PC-9 (cell line): ENCODE results near the gene DOCK2.

Source experiments
- EZH2 ChIP-seq: fragments of 200-600 bp; sonication (generic); IDR thresholded peaks from 2 replicates; pipeline ENCODE4 v1.8.0; 2017; ENCODE audit warnings: antibody characterized with exemption, low read depth
- TF ChIP-seq, protein P1 (sequence below): fragments of 200-600 bp; sonication (generic); conservative IDR thresholded peaks from 2 replicates; pipeline ENCODE4 v1.6.1; 2017; ENCODE audit warnings: mixed run types, antibody characterized with exemption, mild to moderate bottlenecking, moderate library complexity

DNA sequence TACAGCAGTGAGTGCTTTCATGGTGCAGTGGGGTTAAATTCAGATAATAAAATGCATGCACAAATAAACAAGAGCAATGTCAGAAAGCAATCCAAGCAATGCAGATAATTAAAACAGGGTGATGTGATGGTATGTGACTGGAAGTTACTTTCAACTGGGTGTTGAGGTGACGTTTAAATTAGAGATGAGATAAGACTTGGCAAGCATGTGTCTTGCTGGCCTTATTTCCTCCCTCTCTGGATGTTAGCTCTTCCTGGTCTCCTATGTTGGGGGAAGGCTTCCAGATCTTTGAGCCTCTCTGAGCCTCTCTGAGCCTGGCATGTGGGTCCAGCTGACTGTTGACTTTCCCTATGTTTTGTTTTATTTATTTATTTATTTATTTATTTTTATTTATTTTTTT is 54.4 kb downstream of the DOCK2 start:
- TF ChIP-seq, protein P1, sequence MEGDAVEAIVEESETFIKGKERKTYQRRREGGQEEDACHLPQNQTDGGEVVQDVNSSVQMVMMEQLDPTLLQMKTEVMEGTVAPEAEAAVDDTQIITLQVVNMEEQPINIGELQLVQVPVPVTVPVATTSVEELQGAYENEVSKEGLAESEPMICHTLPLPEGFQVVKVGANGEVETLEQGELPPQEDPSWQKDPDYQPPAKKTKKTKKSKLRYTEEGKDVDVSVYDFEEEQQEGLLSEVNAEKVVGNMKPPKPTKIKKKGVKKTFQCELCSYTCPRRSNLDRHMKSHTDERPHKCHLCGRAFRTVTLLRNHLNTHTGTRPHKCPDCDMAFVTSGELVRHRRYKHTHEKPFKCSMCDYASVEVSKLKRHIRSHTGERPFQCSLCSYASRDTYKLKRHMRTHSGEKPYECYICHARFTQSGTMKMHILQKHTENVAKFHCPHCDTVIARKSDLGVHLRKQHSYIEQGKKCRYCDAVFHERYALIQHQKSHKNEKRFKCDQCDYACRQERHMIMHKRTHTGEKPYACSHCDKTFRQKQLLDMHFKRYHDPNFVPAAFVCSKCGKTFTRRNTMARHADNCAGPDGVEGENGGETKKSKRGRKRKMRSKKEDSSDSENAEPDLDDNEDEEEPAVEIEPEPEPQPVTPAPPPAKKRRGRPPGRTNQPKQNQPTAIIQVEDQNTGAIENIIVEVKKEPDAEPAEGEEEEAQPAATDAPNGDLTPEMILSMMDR: no peak
- TF ChIP-seq EZH2: no peak
